Endodermal cell (in vitro differentiated cells): ENCODE measurements around the gene LANCL2. TPM values are rescaled to one million over a fixed set of nuclear protein-coding genes. Genes with fewer than 3 reads are reported as not detected.

Source experiments
- DNase-seq: peaks from one replicate; pipeline ENCODE4 v3.0.0-alpha.2; 2017
- H3K27ac ChIP-seq: 2 replicates; pipeline ENCODE4 v1.5.1; 2013; ENCODE audit warnings: mild to moderate bottlenecking, low read depth, low read length, moderate library complexity
- H3K27me3 ChIP-seq: 2 replicates; pipeline ENCODE4 v1.6.1; 2013; ENCODE audit warnings: mild to moderate bottlenecking, low read length, moderate library complexity; ENCODE audit not compliant: insufficient read depth, control insufficient read depth, poor library complexity, severe bottlenecking
- H3K36me3 ChIP-seq: 2 replicates; pipeline ENCODE4 v1.7.0; 2013; ENCODE audit warnings: mild to moderate bottlenecking, low read length, moderate library complexity; ENCODE audit not compliant: control insufficient read depth, insufficient read depth
- H3K4me1 ChIP-seq: one replicate; pipeline ENCODE4 v1.7.0; 2013; ENCODE audit warnings: low read length; ENCODE audit not compliant: control insufficient read depth, insufficient read depth
- H3K4me3 ChIP-seq: 2 replicates; pipeline ENCODE4 v1.5.1; 2013; ENCODE audit warnings: mild to moderate bottlenecking, low read length, moderate library complexity
- H3K9ac ChIP-seq: 2 replicates; pipeline ENCODE4 v1.6.1; 2013; ENCODE audit warnings: mild to moderate bottlenecking, low read length, moderate library complexity; ENCODE audit not compliant: poor library complexity, severe bottlenecking; ENCODE audit errors: extremely low read depth
- H3K9me3 ChIP-seq: 2 replicates; pipeline ENCODE4 v1.6.1; 2013; ENCODE audit warnings: mild to moderate bottlenecking, low read length, moderate library complexity; ENCODE audit not compliant: control insufficient read depth
- H3K27ac Mint-ChIP-seq: 2 replicates; pipeline ENCODE4 v1.8.0; 2020; ENCODE audit warnings: mixed read lengths
- H3K27me3 Mint-ChIP-seq: 2 replicates; pipeline ENCODE4 v1.8.0; 2021; ENCODE audit warnings: mild to moderate bottlenecking, mixed read lengths; ENCODE audit not compliant: insufficient read depth
- H3K36me3 Mint-ChIP-seq: 2 replicates; pipeline ENCODE4 v1.8.0; 2020; ENCODE audit warnings: low read depth, mixed read lengths
- H3K4me1 Mint-ChIP-seq: 2 replicates; pipeline ENCODE4 v1.8.0; 2020; ENCODE audit warnings: mixed read lengths
- H3K4me3 Mint-ChIP-seq: 2 replicates; pipeline ENCODE4 v1.8.0; 2020; ENCODE audit warnings: mild to moderate bottlenecking, moderate library complexity, mixed read lengths
- H3K9me3 Mint-ChIP-seq: 2 replicates; pipeline ENCODE4 v1.8.0; 2020; ENCODE audit warnings: mild to moderate bottlenecking, mixed read lengths
- CTCF ChIP-seq: fragments of 200-600 bp; sonication (generic); conservative IDR thresholded peaks from 2 replicates; pipeline ENCODE4 v1.5.0; 2021; ENCODE audit warnings: antibody characterized with exemption, mild to moderate bottlenecking
- WGBS, 2 experiments: methylation state at CpG; one replicate each; pipeline versions ENCODE4 v1.1.5 to v1.1.7; 2013; ENCODE audit warnings: missing lambda C conversion rate in 2 of 2, mixed read lengths in 1 of 2; ENCODE audit not compliant: insufficient coverage in 1 of 2, insufficient read length in 1 of 2; 5-methylcytosine and 5-hydroxymethylcytosine counted together
- total RNA-seq, 2 donors: library from RNA; stranded (reverse); fragmentation: NEBNext Ultra II Directional in 1 of 2; extraction: Animal tissue kit (Norgen Biotek cat#: 25700) in 1 of 2; gene quantifications; 2 replicates in 1 of 2; 3 replicates in 1 of 2; pipeline ENCODE4 v1.2.1, GENCODE V29; 2021

LANCL2 gene
- total RNA-seq, 2 donors from 2014 or later: 9.4 to 17.7 TPM

GRCh38 chr7:55473932-55474331, 108.8 kb downstream of the LANCL2 start:
- Histone ChIP-seq H3K9ac (no peak overlapping the region), H3K4me3 (no peak overlapping the region), H3K4me1 (no peaks in the 10 kb centered on the region), H3K27me3 (no peaks in the 10 kb centered on the region), H3K36me3 (peaks cover 5% of the 10 kb centered on the region), H3K27ac (no peak overlapping the region), H3K9me3 (no peaks in the 10 kb centered on the region)
- no peak overlapping the region for H3K27ac Mint-ChIP-seq
- no peak for DNase-seq
- H3K9me3 Mint-ChIP-seq: no peaks in the 10 kb centered on the region
- no peak overlapping the region for H3K4me3 Mint-ChIP-seq
- H3K4me1 Mint-ChIP-seq: no peaks in the 10 kb centered on the region
- H3K36me3 Mint-ChIP-seq: peaks cover 8% of the 10 kb centered on the region
- TF ChIP-seq CTCF: no peak
- H3K27me3 Mint-ChIP-seq: no peaks in the 10 kb centered on the region
- WGBS, 2 experiments: 92 to 100% methylated on average over 8 to 10 of the region's 10 CpGs

GRCh38 chr7:55474944-55475854, 110.1 kb downstream of the LANCL2 start:
- no peak overlapping the region for H3K4me3 ChIP-seq
- 94 to 96% methylated on average over 13 to 22 of the region's 22 CpGs for WGBS, 2 experiments
- no peaks in the 10 kb centered on the region for H3K27me3 Mint-ChIP-seq
- no peak overlapping the region for H3K9ac ChIP-seq
- no peak overlapping the region for H3K27ac Mint-ChIP-seq
- no peaks in the 10 kb centered on the region for H3K27me3 ChIP-seq
- H3K4me1 ChIP-seq: no peaks in the 10 kb centered on the region
- H3K36me3 Mint-ChIP-seq: peaks cover 7% of the 10 kb centered on the region
- no peak overlapping the region for H3K4me3 Mint-ChIP-seq
- no peaks in the 10 kb centered on the region for H3K9me3 Mint-ChIP-seq
- no peak for TF ChIP-seq CTCF
- peaks cover 5% of the 10 kb centered on the region for H3K36me3 ChIP-seq
- no peaks in the 10 kb centered on the region for H3K9me3 ChIP-seq
- DNase-seq: no peak
- no peak overlapping the region for H3K27ac ChIP-seq
- no peaks in the 10 kb centered on the region for H3K4me1 Mint-ChIP-seq

- Histone ChIP-seq H3K27me3 (no peaks in the 10 kb centered on the region), H3K4me3 (no peak overlapping the region), H3K36me3 (peaks cover 5% of the 10 kb centered on the region), H3K27ac (no peak overlapping the region), H3K9ac (no peak overlapping the region), H3K4me1 (no peaks in the 10 kb centered on the region), H3K9me3 (no peaks in the 10 kb centered on the region)
- no peaks in the 10 kb centered on the region for H3K9me3 Mint-ChIP-seq
- peak; percentile 31 for DNase-seq
- no peaks in the 10 kb centered on the region for H3K27me3 Mint-ChIP-seq
- TF ChIP-seq CTCF: no peak
- no peak overlapping the region for H3K27ac Mint-ChIP-seq
- H3K4me3 Mint-ChIP-seq: no peak overlapping the region
- H3K4me1 Mint-ChIP-seq: no peaks in the 10 kb centered on the region
- 68 to 92% methylated on average over 11 to 19 of the region's 19 CpGs for WGBS, 2 experiments
- H3K36me3 Mint-ChIP-seq: peaks cover 2% of the 10 kb centered on the region
Measured at GRCh38 chr7:55475855-55476803, 111.0 kb downstream of the LANCL2 start.
